Neural cell (in vitro differentiated cells): ENCODE data around the gene IGF1R.

Experiments
- POLR2AphosphoS5 ChIP-seq: IDR thresholded peaks from 2 replicates; pipeline ENCODE4 v1.6.1; 2012
- TAF1 ChIP-seq: IDR thresholded peaks from 2 replicates; pipeline ENCODE4 v1.6.1; 2012; ENCODE audit warnings: low read depth
- TF ChIP-seq, protein P1 (sequence below): fragments of 450-650 bp; IDR thresholded peaks from 2 replicates; pipeline ENCODE4 v1.5.1; 2014; ENCODE audit warnings: antibody characterized with exemption, mild to moderate bottlenecking, moderate library complexity; ENCODE audit not compliant: poor library complexity, severe bottlenecking

DNA sequence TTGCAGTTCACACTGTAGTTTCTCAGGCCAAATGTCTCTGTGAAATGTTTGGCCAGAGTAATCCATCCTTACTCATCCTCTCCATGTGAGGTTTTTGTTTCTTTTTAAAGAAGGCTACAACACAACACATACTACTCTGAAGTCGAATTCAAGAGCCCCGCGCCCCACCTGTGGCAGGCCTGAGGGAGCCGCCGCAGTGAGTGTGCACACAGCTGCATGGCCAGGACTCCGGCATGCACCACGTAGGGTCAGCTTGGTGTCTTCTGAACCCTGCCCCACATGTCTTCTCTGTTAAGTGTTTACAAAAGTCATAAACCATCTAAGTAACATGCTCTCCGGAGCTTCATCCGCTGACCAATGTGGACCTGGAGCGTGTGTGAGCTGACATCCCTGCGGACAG lies 300.6 kb downstream of the IGF1R start:
- TF ChIP-seq, protein P1, sequence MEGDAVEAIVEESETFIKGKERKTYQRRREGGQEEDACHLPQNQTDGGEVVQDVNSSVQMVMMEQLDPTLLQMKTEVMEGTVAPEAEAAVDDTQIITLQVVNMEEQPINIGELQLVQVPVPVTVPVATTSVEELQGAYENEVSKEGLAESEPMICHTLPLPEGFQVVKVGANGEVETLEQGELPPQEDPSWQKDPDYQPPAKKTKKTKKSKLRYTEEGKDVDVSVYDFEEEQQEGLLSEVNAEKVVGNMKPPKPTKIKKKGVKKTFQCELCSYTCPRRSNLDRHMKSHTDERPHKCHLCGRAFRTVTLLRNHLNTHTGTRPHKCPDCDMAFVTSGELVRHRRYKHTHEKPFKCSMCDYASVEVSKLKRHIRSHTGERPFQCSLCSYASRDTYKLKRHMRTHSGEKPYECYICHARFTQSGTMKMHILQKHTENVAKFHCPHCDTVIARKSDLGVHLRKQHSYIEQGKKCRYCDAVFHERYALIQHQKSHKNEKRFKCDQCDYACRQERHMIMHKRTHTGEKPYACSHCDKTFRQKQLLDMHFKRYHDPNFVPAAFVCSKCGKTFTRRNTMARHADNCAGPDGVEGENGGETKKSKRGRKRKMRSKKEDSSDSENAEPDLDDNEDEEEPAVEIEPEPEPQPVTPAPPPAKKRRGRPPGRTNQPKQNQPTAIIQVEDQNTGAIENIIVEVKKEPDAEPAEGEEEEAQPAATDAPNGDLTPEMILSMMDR = no peak
- TF ChIP-seq POLR2AphosphoS5 (no peak), TAF1 (no peak)
